Measurements from ENCODE around the gene EIF4G2. TPM values are rescaled to one million over a fixed set of nuclear protein-coding genes. Genes with fewer than 3 reads are reported as not detected.

EIF4G2 gene
- total RNA-seq, 1 donor from 2014 or later, result 769 TPM

DNA sequence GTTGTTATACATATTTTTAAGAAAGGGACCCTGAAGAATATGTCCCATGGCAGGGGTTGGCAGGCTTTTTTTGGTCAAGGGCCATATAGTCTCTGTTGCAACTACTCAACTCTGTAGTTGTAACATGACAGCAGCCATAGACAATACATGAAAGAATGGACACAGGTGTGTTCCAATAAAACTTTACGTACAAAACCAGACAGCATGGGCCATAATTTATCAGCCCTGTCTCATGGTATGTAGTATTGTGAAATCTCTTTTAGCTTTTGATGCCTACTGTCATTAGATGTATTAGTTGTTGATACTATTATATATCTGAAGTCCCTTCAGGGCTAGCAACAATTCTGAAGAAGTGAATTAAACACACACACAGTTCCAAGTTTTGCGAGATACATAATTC lies 46.6 kb upstream of the EIF4G2 start:
- no peak overlapping the region for H3K27ac Mint-ChIP-seq
- ATAC-seq (ENCODE audit: low read depth) (no peak), DNase-seq (no peak)
- no peaks in the 10 kb centered on the region for H3K27me3 Mint-ChIP-seq
- ChIA-PET CTCF (no interaction called here), POLR2A (interaction anchor here (12.3 kb wide), 1 partner anchor 49 kb away, joined by 470 read pairs; the partner anchor contains the start of gene EIF4G2)
- peaks cover 46% of the 10 kb centered on the region for H3K4me1 Mint-ChIP-seq
- H3K36me3 Mint-ChIP-seq (ENCODE audit: low read depth), result peaks cover 65% of the 10 kb centered on the region
- no peaks in the 10 kb centered on the region for H3K9me3 Mint-ChIP-seq
- H3K4me3 Mint-ChIP-seq, result no peak overlapping the region
- TF ChIP-seq, protein P1, sequence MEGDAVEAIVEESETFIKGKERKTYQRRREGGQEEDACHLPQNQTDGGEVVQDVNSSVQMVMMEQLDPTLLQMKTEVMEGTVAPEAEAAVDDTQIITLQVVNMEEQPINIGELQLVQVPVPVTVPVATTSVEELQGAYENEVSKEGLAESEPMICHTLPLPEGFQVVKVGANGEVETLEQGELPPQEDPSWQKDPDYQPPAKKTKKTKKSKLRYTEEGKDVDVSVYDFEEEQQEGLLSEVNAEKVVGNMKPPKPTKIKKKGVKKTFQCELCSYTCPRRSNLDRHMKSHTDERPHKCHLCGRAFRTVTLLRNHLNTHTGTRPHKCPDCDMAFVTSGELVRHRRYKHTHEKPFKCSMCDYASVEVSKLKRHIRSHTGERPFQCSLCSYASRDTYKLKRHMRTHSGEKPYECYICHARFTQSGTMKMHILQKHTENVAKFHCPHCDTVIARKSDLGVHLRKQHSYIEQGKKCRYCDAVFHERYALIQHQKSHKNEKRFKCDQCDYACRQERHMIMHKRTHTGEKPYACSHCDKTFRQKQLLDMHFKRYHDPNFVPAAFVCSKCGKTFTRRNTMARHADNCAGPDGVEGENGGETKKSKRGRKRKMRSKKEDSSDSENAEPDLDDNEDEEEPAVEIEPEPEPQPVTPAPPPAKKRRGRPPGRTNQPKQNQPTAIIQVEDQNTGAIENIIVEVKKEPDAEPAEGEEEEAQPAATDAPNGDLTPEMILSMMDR (IDR thresholded peaks at IDR 0.05), result no peak
- intact Hi-C loops (cut with micrococcal nuclease), result loop anchor here (10.0 kb wide), 2 partner anchors 560 to 1390 kb away; partner anchors contain the start of genes SBF2 and ZNF143

DNA sequence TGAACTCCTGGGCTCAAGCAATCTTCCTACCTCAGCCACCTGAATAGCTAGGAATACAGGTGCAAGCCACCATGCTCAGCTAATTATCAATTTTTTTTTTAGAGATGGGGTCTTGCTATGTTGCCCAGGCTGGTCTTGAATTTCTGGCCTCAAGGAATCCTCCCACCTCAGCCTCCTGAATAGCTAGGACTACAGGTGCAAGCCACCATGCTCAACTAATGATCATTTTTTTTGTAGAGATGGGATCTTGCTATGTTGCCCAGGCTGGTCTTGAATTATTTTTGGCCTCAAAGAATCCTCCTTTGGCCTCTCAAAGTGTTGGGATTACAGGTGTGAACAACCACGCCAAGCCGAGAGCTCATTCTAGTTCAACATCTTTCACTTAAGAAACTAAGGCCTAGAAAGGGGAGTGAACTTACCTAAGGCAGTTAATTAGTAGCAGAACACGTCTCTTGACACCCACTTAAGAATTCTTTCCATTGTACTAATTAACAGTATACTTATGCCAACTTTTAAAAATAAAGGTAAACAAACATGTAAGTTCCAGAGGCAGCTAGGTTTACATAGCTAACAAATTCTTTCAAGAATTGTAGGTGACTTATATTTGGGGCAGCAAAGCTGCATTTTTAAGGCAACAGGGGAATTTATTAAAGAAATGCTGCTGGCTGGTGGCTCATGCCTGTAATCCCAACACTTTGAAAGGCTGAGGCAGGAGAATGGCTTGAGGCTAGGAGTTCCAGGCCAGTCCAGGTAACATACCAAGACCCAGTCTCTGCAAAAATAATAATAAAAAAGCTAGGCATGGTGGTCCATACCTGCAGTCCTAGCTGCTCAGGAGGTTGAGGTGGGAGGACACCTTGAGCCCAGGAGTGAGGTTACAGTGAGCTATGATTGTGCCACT lies 39.5 kb upstream of the EIF4G2 start:
- H3K36me3 Mint-ChIP-seq (ENCODE audit: low read depth), result peaks cover 28% of the 10 kb centered on the region
- H3K4me1 Mint-ChIP-seq, result peaks cover 8% of the 10 kb centered on the region
- H3K9me3 Mint-ChIP-seq, result no peaks in the 10 kb centered on the region
- TF ChIP-seq, protein P1 (IDR thresholded peaks at IDR 0.05), result no peak
- no peaks in the 10 kb centered on the region for H3K27me3 Mint-ChIP-seq
- intact Hi-C loops (cut with micrococcal nuclease), result no loop called here
- DNase-seq (no peak), ATAC-seq (ENCODE audit: low read depth) (no peak)
- H3K4me3 Mint-ChIP-seq, result no peak overlapping the region
- ChIA-PET POLR2A (interaction anchor here (0.8 to 12.3 kb wide), 6 partner anchors 10 to 52 kb away, joined by 3 to 470 read pairs (median 4); partner anchors contain the start of genes EIF4G2 and ZBED5), CTCF (interaction anchor here (1.9 to 2.4 kb wide), 2 partner anchors 9 to 56 kb away, joined by 7 to 10 read pairs; no protein-coding TSS in a partner anchor)
- H3K27ac Mint-ChIP-seq, result no peak overlapping the region

DNA sequence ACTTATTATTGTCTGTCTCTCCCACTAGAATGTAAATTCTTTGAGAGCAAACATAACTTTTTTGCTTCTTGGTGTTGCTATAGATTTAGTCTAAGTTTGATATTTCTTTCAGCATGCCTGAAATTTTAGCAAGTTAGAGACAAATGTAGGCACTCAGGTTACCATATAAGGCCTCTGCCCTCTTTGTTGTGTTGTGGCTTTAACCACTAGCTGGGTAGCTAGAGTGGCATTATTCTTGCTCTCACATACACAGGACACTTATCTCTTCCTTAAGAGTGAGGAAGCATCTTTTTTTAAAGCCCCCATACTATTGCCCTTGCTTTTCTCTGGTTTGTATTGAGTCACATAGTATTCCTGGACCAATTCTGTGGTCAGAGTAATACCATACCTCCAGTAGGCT lies 37.9 kb upstream of the EIF4G2 start:
- Mint-ChIP-seq H3K9me3 (no peaks in the 10 kb centered on the region), H3K4me1 (no peaks in the 10 kb centered on the region), H3K4me3 (no peak overlapping the region), H3K27ac (peak overlapping the region; percentile 10), H3K27me3 (no peaks in the 10 kb centered on the region), H3K36me3 (ENCODE audit: low read depth) (peaks cover 14% of the 10 kb centered on the region)
- ATAC-seq (ENCODE audit: low read depth), result no peak
- intact Hi-C loops (cut with micrococcal nuclease), result no loop called here
- POLR2A ChIA-PET, result interaction anchor here (1.9 to 3.7 kb wide), 3 partner anchors 9 to 37 kb away, joined by 4 to 37 read pairs (median 11); partner anchors contain the start of genes EIF4G2 and ZBED5
- CTCF ChIA-PET, result interaction anchor here (2.4 kb wide), 1 partner anchor 54 kb away, joined by 10 read pairs; no protein-coding TSS in a partner anchor
- no peak for DNase-seq
- TF ChIP-seq, protein P1 (IDR thresholded peaks at IDR 0.05), result no peak

DNA sequence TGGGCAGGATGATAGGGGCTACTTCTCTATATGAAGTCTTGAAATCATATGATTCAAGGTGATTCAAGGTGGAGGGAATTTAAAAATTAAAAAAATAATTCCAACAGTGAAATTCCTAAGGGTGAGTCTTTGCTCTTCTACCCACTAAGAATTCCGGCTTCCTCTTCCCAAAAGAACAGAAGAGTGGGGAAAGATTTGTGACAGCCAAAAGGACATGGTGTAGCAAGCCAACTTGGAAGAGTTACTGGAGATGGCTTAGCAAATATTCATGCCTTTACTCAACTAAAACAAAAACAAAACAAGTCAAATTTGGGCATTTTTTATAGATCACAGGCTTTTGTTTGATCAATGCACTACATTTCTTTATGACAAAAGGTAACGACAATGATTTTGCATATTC lies 36.9 kb upstream of the EIF4G2 start:
- intact Hi-C loops (cut with micrococcal nuclease), result no loop called here
- Mint-ChIP-seq H3K36me3 (ENCODE audit: low read depth) (peaks cover 11% of the 10 kb centered on the region), H3K9me3 (no peaks in the 10 kb centered on the region), H3K4me3 (no peak overlapping the region), H3K4me1 (peaks cover 9% of the 10 kb centered on the region), H3K27me3 (no peaks in the 10 kb centered on the region), H3K27ac (no peak overlapping the region)
- TF ChIP-seq, protein P1 (IDR thresholded peaks at IDR 0.05), result no peak
- ATAC-seq (ENCODE audit: low read depth) (no peak), DNase-seq (no peak)
- ChIA-PET POLR2A (interaction anchor here (1.4 to 3.1 kb wide), 2 partner anchors 13 to 36 kb away, joined by 6 to 11 read pairs; partner anchors contain the start of genes EIF4G2 and ZBED5), CTCF (no interaction called here)

DNA sequence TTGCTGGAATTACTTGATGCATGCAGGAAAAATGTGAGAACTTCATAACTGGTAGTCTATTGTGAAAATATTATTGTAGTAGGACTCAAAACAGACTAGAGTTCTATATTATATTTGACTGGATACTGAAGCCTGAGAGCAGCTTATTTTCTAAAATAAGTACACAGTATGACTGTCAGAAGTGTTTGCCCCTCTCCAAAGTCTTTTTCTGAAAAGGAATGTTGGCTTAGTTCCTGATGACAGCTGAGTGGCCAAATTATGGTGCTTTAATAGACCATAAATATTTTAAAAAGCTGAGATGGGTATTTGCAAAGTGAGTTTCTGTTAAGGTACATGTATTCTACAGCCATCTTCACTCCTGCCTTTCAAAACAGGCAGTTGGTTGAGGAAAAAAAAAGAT lies 36.1 kb upstream of the EIF4G2 start:
- ATAC-seq (ENCODE audit: low read depth) (no peak), DNase-seq (no peak)
- Mint-ChIP-seq H3K27me3 (no peaks in the 10 kb centered on the region), H3K27ac (no peak overlapping the region), H3K36me3 (ENCODE audit: low read depth) (peaks cover 4% of the 10 kb centered on the region), H3K9me3 (no peaks in the 10 kb centered on the region), H3K4me3 (no peak overlapping the region), H3K4me1 (peaks cover 13% of the 10 kb centered on the region)
- TF ChIP-seq, protein P1 (IDR thresholded peaks at IDR 0.05), result no peak
- CTCF ChIA-PET, result no interaction called here
- POLR2A ChIA-PET, result interaction anchor here (0.9 to 3.1 kb wide), 3 partner anchors 14 to 94 kb away, joined by 3 to 11 read pairs (median 6); partner anchors contain the start of genes CTR9, EIF4G2 and ZBED5
- intact Hi-C loops (cut with micrococcal nuclease), result no loop called here
